NCI-H2196 treated with DMSO at 0.1 percent for 48 hours (cell line): ENCODE results near the gene DENND1B.

Experiments
- DNase-seq: peaks from one replicate; lab custom pipeline; 2025; ENCODE audit not compliant: unreplicated experiment; lab: John Stamatoyannopoulos, UW

Gene DENND1B

DNA sequence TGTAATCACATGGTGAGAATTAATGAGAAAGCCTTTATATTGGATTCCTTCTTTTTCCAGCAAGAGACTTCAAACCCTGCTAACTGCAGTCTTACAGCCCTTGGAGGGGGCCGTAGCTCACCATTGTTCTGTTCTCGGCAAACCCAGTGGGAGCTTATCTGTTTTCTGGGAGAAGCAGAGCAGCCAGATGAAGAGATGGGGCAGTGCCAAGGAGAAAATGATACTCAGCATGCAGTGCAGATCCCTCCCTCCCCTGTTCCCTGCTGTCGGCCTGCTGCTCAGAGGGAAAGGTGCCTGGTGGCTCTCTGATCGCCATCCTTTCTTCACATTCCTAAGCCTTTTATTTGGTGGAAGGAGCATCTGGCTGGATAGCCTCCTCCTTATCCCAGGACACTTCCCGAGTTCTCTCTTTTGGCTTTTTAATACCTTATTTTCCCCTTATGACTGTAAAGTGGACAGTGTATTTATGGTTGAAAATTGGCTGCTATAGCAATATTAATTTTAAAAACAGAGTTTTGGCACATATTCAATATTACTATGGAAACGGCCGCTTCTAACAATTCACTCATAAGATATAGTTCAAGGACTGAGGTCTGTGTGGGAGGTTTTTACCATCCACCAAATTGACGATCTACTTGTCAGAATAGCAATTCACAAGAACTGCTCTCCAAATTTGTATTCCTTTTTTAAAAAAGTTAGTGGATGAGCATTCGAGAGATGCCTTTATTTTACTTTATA is 303.9 kb downstream of the DENND1B start:
- peak; percentile 15 for DNase-seq

DNA sequence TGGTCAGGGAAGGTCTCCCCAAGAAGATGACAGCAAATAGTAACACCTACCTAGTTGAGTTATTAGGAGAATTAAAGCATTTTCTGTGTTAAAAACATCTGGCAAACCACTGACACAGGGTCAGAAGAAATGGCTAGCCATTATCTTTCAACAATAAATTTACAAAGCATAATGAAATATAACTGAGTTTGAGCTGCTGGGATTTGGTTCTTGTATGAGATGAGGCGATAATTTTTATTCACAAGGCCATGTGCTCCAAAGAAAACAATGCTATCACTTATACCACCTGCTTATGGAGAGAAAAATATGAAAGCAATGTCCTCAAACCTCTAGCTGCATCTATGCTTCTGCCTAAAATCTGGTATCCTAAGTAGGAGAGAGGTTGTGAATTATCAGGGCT is 304.9 kb downstream of the DENND1B start:
- DNase-seq = no peak

DNA sequence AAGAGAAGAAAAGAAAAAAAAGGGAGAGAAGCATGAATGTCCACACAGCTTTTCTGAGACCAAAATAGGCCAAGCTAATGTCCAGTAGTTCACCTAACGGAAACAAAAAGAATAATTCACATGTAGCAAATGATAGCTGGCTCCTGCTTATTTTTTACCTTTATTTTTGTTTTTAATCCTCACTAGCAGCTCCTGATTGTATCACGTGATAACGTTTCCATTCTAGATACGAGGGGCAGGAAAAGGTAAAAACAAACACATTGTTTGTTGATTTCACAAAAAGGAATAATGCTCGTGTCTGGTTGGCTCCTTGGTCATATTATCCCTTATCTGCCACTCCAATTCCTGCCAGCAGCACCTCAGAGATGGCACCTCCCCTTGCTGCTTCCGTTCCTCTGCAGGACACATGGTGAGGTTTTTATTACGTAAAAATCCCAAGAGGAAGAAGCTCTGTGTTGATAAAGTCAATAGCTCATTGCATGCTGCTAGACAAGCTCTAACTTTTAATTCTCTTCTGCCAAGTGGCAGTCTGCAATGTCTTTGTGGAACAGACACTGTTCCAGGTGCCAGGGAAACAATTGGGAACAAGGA is 305.6 kb downstream of the DENND1B start:
- DNase-seq = no peak

DNA sequence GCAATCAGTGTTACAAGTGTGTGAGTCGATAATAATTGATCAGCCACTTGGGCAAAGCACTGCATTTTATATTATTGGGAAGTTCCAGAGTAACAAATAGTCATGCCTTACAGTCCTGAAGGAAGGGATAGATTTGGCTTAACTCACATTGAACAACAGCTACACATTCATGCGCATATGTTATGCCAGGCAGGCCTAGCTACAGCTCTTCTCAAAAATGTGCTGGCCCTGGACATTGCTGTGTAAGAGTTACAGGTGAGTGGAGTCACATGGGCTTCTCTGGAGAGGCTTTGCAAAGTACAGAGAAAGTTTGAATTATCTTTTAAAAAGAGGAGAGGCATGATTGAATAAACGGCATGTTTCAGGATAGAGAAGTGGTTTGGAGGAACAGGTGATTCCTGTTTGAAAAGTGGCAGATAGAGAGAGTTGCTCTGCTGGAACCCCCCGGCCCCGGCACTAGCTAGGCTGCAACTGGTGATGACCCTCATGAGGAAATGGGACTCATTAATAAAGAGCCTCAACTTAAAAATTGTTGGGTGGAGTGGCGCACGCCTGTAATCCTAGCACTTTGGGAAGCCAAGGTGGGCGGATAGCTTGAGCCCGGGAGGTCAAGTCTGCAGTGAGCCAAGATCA is 306.6 kb downstream of the DENND1B start:
- DNase-seq = no peak

DNA sequence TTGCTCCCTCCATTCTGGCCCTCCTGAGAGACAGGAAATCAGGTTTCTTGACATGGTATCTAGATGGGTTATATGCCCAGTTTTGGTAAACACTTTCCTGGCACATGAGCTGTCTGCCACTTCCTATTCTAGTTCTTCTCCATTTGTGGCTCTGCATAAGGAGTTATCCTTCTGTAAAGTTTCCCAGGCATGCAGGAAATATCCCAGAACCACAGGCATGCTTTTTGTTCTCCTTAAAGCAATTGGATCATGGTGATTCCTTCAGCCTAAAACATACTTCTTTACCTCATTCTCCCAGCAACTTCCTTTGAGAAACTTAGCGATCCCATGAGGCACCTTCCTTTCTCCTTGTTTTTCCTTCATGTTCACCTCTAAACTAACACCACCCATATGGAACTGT is 307.4 kb downstream of the DENND1B start:
- DNase-seq = no peak

DNA sequence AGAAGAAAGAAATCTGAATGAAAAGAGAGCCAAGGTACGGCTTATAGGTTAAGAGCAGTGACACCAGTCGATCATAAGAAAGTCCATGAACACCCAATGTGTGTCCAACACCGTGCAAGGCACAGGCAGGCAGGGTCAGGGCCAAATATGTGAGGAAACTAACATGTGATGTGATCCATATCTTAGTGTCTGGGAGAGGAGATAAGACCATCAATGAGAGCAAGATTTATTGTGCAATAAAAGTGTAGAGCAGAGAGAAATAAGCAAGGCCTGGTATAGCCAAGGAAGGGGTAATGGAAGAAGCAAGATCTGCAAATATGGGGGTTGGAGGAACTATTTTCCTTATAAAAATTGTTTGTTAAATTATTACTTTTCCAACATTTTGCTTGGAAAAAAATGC is 308.5 kb downstream of the DENND1B start:
- no peak for DNase-seq

DNA sequence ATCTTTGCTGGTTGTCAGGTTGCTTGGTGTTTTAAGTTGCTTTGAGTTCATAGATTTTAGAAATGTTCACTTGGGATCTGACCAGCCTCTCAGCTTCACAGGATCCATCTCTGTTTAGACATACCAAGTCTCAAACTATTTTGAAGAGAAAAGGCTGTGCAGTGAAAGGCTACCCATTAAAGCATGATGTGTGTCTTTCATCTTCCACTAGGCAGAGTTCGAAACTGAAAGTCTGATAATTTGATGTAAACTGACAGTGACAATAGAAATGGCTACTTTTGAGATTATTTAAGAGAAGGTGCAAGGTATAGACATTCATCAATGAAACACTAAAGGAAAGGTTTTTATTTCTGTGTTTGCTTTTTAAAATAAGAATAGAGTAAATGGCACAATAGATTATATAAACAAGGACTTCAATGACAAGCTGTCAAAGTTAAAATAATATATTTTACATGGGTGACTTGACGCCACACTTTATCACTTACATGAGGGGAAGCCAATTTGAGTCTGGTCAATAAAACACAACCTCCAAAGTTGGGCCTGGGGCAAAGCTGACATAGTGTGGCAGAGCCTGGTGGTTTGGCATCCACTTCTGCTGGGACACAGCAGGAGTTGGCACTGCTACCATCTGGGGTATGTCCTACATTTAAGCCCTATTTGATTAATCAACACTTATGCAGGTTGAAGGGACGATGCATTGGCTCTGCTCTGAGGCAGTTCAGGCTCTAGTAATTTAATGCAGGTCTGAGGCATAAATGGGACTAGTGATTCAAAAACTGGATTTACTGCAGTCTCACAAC is 309.6 kb downstream of the DENND1B start:
- DNase-seq = no peak

DNA sequence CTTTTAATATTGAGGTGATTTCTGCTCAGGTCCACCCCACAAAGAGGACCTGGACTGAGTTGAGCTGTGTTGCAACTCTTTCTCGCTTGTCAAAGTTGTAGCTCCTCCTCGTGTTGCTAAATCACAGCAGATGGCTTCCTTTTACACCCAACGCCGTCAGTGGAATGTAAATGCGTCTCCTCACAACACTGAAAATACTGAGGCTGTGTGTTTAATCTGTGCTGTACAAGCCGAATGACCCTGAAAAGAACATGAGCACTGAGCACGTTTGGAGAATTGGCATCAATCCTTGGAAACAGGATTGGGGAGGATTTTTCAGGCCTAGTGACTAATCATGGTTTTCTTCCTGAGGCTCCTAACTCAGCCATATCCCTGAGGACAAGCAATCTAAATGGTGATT is 311.2 kb downstream of the DENND1B start:
- no peak for DNase-seq

DNA sequence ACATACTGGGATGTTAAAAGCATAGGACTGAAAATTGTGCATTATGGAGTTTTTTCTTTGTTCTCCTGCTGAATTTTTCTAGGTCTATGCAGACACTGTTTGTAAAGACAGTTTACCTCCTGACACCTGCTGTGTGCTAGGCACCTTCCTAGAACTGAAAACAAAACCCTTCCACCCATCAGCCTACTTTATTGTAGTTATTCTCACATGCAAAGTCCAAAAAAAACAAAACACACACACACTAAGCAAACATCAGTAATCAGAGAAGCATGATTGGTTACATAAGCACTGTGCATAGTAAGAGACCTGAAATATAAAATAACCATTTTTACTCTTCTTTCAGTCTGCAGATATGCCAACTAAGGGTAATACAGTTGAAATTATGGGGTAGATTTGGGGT is 312.1 kb downstream of the DENND1B start:
- DNase-seq = no peak

DNA sequence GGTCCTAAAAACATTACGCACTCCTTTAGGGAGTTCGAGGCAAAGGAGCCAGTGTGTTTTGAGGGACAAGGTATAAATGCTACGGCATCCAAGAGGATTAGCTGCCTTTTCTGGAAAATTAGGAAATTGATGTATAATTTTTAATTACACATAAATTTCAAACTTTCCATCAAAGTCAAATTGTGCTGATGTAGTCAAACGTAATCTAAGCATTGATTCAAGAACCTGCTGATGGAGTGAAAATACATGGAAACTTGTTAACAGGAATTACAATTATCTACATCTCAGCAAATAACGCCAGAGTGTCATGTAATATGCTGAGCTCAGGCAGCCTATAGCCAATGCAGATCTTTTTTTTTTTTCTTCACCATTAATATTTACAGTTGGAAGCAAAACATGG is 312.7 kb downstream of the DENND1B start:
- DNase-seq = no peak
